ENCODE results near the gene RAB5B.

RAB5B gene

GRCh38 chr12:55963760-55964159 lies 10.1 kb upstream of the RAB5B start:
- TF ChIP-seq CTCF (IDR thresholded peaks at IDR 0.05; ENCODE audit: low read length, missing control alignments): no peak
- no peak for DNase-seq (ENCODE audit: low read depth)
- H3K4me3 ChIP-seq (replicated peaks; ENCODE audit: low read depth, low read length): no peak overlapping the region

- TF ChIP-seq CTCF (IDR thresholded peaks at IDR 0.05; ENCODE audit: low read length, missing control alignments): no peak
- no peak overlapping the region for H3K4me3 ChIP-seq (replicated peaks; ENCODE audit: low read depth, low read length)
Measured at GRCh38 chr12:55965240-55965639, 8.6 kb upstream of the RAB5B start.

GRCh38 chr12:55965941-55966407 lies 7.9 kb upstream of the RAB5B start, which contains the start of gene PMEL:
Gene PMEL (minus strand): TSS chr12:55966042. CDS start chr12:55966011, 31 bp downstream.
- no peak for TF ChIP-seq CTCF (IDR thresholded peaks at IDR 0.05; ENCODE audit: low read length, missing control alignments)
- H3K4me3 ChIP-seq (replicated peaks; ENCODE audit: low read depth, low read length): peak within 1 kb of the TSS; percentile 89
- no peak for DNase-seq (ENCODE audit: low read depth)

More at GRCh38 chr12:55965240-55965639, 8.6 kb upstream of the RAB5B start:
- no peak for DNase-seq (ENCODE audit: low read depth)

- no peak for TF ChIP-seq CTCF (IDR thresholded peaks at IDR 0.05; ENCODE audit: low read length, missing control alignments)
- peak within 1 kb of the TSS; percentile 89 for H3K4me3 ChIP-seq (replicated peaks; ENCODE audit: low read depth, low read length)
- DNase-seq (ENCODE audit: low read depth): peak; percentile 74
Measured at GRCh38 chr12:55966408-55967281, 7.2 kb upstream of the RAB5B start, which contains the start of gene CDK2. Gene CDK2 (plus strand): TSS chr12:55966830. CDS start chr12:55967009, 179 bp downstream.

GRCh38 chr12:55969356-55969755 lies 4.5 kb upstream of the RAB5B start:
- no peak for DNase-seq (ENCODE audit: low read depth)
- H3K4me3 ChIP-seq (replicated peaks; ENCODE audit: low read depth, low read length): no peak overlapping the region
- no peak for TF ChIP-seq CTCF (IDR thresholded peaks at IDR 0.05; ENCODE audit: low read length, missing control alignments)

- DNase-seq (ENCODE audit: low read depth): peak; percentile 75
- H3K4me3 ChIP-seq (replicated peaks; ENCODE audit: low read depth, low read length): no peak overlapping the region
- no peak for TF ChIP-seq CTCF (IDR thresholded peaks at IDR 0.05; ENCODE audit: low read length, missing control alignments)
Measured at GRCh38 chr12:55970775-55971174, 3.1 kb upstream of the RAB5B start.
